Fibroblast of the aortic adventitia (primary cell): ENCODE data around the gene DCAF12L1. TPM values are rescaled to one million over a fixed set of nuclear protein-coding genes. Genes with fewer than 3 reads are reported as not detected.

ENCODE experiments used
- DNase-seq: peaks from one replicate; pipeline ENCODE4 v3.0.0-alpha.2; 2010; ENCODE audit warnings: low read depth
- H3K4me3 ChIP-seq: 2 replicates; pipeline ENCODE4 v1.5.1; 2011; ENCODE audit warnings: low read depth, mild to moderate bottlenecking, control low read depth, low read length, moderate library complexity
- CTCF ChIP-seq: IDR thresholded peaks from 2 replicates; pipeline ENCODE4 v1.5.1; 2011; ENCODE audit warnings: mild to moderate bottlenecking, low read length, control low read depth, inconsistent platforms; ENCODE audit not compliant: insufficient read depth
- total RNA-seq: library from RNA; depleted of rRNA; stranded (reverse); fragments of >200 nt; gene quantifications from 2 replicates; pipeline ENCODE4 v1.2.3, GENCODE V29; 2012; ENCODE audit warnings: low replicate concordance

DCAF12L1 gene
- total RNA-seq, result not detected in 2 replicates

- DNase-seq, result no peak
- H3K4me3 ChIP-seq, result no peak within 1 kb of the TSS
- no peak for TF ChIP-seq CTCF
These were observed at the start of gene DCAF12L1 for GRCh38 chrX:126552313-126553022. TSS of gene DCAF12L1 (minus strand) at chrX:126552814. CDS start at chrX:126552608, 206 bp downstream.

GRCh38 chrX:126580877-126581276 lies 28.3 kb upstream of the DCAF12L1 start:
- DNase-seq, result no peak
- no peak for TF ChIP-seq CTCF
- H3K4me3 ChIP-seq, result no peak overlapping the region

GRCh38 chrX:126575911-126576310 lies 23.3 kb upstream of the DCAF12L1 start:
- no peak for TF ChIP-seq CTCF
- no peak for DNase-seq
- no peak overlapping the region for H3K4me3 ChIP-seq

GRCh38 chrX:126557151-126557550 lies 4.5 kb upstream of the DCAF12L1 start:
- TF ChIP-seq CTCF, result no peak
- H3K4me3 ChIP-seq, result no peak overlapping the region
- no peak for DNase-seq

GRCh38 chrX:126551725-126552312 lies 795 bp downstream of the DCAF12L1 start:
- no peak for DNase-seq
- H3K4me3 ChIP-seq, result no peak overlapping the region
- TF ChIP-seq CTCF, result no peak

GRCh38 chrX:126551306-126551705 lies 1.3 kb downstream of the DCAF12L1 start:
- no peak overlapping the region for H3K4me3 ChIP-seq
- no peak for DNase-seq
- no peak for TF ChIP-seq CTCF
